Measurements from ENCODE around the gene HSD11B2. TPM values are rescaled to one million over a fixed set of nuclear protein-coding genes. Genes with fewer than 3 reads are reported as not detected.

HSD11B2 gene
- total RNA-seq, 1 experiment from 2014 or later, result 33.4 TPM

DNA sequence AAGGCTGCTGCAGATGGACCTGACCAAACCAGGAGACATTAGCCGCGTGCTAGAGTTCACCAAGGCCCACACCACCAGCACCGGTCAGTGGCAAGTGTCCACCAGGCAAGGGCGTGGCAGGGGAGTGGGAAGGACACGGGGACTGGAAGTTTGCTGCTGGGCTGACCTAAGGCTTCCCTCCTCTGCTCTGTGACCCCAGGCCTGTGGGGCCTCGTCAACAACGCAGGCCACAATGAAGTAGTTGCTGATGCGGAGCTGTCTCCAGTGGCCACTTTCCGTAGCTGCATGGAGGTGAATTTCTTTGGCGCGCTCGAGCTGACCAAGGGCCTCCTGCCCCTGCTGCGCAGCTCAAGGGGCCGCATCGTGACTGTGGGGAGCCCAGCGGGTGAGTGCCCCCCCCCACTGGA lies 4.8 kb downstream of the HSD11B2 start (continued):
- TF ChIP-seq, protein P1, sequence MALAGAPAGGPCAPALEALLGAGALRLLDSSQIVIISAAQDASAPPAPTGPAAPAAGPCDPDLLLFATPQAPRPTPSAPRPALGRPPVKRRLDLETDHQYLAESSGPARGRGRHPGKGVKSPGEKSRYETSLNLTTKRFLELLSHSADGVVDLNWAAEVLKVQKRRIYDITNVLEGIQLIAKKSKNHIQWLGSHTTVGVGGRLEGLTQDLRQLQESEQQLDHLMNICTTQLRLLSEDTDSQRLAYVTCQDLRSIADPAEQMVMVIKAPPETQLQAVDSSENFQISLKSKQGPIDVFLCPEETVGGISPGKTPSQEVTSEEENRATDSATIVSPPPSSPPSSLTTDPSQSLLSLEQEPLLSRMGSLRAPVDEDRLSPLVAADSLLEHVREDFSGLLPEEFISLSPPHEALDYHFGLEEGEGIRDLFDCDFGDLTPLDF (CRISPR knock-in tag; IDR thresholded peaks at IDR 0.05), result no peak
- TF ChIP-seq, protein P2, sequence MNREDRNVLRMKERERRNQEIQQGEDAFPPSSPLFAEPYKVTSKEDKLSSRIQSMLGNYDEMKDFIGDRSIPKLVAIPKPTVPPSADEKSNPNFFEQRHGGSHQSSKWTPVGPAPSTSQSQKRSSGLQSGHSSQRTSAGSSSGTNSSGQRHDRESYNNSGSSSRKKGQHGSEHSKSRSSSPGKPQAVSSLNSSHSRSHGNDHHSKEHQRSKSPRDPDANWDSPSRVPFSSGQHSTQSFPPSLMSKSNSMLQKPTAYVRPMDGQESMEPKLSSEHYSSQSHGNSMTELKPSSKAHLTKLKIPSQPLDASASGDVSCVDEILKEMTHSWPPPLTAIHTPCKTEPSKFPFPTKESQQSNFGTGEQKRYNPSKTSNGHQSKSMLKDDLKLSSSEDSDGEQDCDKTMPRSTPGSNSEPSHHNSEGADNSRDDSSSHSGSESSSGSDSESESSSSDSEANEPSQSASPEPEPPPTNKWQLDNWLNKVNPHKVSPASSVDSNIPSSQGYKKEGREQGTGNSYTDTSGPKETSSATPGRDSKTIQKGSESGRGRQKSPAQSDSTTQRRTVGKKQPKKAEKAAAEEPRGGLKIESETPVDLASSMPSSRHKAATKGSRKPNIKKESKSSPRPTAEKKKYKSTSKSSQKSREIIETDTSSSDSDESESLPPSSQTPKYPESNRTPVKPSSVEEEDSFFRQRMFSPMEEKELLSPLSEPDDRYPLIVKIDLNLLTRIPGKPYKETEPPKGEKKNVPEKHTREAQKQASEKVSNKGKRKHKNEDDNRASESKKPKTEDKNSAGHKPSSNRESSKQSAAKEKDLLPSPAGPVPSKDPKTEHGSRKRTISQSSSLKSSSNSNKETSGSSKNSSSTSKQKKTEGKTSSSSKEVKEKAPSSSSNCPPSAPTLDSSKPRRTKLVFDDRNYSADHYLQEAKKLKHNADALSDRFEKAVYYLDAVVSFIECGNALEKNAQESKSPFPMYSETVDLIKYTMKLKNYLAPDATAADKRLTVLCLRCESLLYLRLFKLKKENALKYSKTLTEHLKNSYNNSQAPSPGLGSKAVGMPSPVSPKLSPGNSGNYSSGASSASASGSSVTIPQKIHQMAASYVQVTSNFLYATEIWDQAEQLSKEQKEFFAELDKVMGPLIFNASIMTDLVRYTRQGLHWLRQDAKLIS (CRISPR knock-in tag; IDR thresholded peaks at IDR 0.05; ENCODE audit: borderline replicate concordance), result no peak
- TF ChIP-seq SOX15 (CRISPR knock-in tag; IDR thresholded peaks at IDR 0.05) (no peak), HMGA2 (CRISPR knock-in tag; IDR thresholded peaks at IDR 0.05) (no peak), ZNF317 (CRISPR knock-in tag; IDR thresholded peaks at IDR 0.05; ENCODE audit: borderline replicate concordance, low read depth) (no peak), FOXJ3 (CRISPR knock-in tag; IDR thresholded peaks at IDR 0.05; ENCODE audit: borderline replicate concordance) (no peak)
- TF ChIP-seq, protein P3, sequence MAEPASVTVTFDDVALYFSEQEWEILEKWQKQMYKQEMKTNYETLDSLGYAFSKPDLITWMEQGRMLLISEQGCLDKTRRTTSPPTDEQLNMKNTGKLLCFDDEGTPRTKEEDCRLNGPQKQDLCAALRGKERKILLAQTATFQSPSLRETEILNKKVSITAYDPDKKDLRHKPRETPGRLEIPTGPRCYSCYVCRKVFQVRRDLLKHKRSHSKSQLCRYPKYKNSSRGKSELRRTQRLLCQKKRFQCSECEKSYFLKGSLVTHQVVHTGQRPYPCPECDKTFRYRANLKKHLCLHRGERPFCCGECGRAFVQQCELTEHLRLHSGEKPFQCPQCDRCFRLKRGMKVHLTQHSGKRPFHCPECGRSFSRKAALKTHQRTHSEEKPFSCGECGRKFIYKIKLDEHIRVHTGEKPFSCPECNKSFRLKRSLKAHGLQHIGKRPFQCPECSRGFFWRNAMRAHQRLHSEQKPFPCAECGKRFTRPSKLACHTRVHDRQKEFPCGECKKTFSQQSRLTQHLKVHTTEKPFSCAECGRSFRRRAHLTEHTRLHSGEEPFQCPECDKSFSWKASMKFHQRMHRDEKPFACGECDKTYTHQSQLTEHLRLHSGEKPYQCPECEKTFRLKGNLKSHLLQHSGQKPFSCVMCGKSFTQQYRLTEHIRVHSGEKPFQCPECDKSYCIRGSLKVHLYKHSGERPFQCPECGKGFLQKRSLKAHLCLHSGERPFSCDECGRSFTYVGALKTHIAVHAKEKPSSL (CRISPR knock-in tag; conservative IDR thresholded peaks at IDR 0.05), result no peak
- TF ChIP-seq, protein P4, sequence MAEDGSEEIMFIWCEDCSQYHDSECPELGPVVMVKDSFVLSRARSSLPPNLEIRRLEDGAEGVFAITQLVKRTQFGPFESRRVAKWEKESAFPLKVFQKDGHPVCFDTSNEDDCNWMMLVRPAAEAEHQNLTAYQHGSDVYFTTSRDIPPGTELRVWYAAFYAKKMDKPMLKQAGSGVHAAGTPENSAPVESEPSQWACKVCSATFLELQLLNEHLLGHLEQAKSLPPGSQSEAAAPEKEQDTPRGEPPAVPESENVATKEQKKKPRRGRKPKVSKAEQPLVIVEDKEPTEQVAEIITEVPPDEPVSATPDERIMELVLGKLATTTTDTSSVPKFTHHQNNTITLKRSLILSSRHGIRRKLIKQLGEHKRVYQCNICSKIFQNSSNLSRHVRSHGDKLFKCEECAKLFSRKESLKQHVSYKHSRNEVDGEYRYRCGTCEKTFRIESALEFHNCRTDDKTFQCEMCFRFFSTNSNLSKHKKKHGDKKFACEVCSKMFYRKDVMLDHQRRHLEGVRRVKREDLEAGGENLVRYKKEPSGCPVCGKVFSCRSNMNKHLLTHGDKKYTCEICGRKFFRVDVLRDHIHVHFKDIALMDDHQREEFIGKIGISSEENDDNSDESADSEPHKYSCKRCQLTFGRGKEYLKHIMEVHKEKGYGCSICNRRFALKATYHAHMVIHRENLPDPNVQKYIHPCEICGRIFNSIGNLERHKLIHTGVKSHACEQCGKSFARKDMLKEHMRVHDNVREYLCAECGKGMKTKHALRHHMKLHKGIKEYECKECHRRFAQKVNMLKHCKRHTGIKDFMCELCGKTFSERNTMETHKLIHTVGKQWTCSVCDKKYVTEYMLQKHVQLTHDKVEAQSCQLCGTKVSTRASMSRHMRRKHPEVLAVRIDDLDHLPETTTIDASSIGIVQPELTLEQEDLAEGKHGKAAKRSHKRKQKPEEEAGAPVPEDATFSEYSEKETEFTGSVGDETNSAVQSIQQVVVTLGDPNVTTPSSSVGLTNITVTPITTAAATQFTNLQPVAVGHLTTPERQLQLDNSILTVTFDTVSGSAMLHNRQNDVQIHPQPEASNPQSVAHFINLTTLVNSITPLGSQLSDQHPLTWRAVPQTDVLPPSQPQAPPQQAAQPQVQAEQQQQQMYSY (CRISPR knock-in tag; IDR thresholded peaks at IDR 0.05), result no peak
- TF ChIP-seq, protein P5, sequence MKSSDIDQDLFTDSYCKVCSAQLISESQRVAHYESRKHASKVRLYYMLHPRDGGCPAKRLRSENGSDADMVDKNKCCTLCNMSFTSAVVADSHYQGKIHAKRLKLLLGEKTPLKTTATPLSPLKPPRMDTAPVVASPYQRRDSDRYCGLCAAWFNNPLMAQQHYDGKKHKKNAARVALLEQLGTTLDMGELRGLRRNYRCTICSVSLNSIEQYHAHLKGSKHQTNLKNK (CRISPR knock-in tag; IDR thresholded peaks at IDR 0.05), result no peak
- TF ChIP-seq, protein P6, sequence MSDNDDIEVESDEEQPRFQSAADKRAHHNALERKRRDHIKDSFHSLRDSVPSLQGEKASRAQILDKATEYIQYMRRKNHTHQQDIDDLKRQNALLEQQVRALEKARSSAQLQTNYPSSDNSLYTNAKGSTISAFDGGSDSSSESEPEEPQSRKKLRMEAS (CRISPR knock-in tag; IDR thresholded peaks at IDR 0.05), result no peak
- TF ChIP-seq, protein P7, sequence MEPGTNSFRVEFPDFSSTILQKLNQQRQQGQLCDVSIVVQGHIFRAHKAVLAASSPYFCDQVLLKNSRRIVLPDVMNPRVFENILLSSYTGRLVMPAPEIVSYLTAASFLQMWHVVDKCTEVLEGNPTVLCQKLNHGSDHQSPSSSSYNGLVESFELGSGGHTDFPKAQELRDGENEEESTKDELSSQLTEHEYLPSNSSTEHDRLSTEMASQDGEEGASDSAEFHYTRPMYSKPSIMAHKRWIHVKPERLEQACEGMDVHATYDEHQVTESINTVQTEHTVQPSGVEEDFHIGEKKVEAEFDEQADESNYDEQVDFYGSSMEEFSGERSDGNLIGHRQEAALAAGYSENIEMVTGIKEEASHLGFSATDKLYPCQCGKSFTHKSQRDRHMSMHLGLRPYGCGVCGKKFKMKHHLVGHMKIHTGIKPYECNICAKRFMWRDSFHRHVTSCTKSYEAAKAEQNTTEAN (CRISPR knock-in tag; IDR thresholded peaks at IDR 0.05), result no peak

DNA sequence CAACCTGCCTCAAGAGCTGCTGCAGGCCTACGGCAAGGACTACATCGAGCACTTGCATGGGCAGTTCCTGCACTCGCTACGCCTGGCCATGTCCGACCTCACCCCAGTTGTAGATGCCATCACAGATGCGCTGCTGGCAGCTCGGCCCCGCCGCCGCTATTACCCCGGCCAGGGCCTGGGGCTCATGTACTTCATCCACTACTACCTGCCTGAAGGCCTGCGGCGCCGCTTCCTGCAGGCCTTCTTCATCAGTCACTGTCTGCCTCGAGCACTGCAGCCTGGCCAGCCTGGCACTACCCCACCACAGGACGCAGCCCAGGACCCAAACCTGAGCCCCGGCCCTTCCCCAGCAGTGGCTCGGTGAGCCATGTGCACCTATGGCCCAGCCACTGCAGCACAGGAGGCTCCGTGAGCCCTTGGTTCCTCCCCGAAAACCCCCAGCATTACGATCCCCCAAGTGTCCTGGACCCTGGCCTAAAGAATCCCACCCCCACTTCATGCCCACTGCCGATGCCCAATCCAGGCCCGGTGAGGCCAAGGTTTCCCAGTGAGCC lies 5.8 kb downstream of the HSD11B2 start:
- no peak for ATAC-seq
- H3K27ac Mint-ChIP-seq, result peak overlapping the region; percentile 10
- CTCF ChIA-PET, result interaction anchor here (0.7 to 2.8 kb wide), 4 partner anchors 8 to 37 kb away, joined by 5 to 29 read pairs (median 8); no protein-coding TSS in a partner anchor
- TF ChIP-seq, protein P3 (CRISPR knock-in tag; conservative IDR thresholded peaks at IDR 0.05), result no peak
- TF ChIP-seq HMGA2 (CRISPR knock-in tag; IDR thresholded peaks at IDR 0.05), result no peak
- TF ChIP-seq, protein P8, sequence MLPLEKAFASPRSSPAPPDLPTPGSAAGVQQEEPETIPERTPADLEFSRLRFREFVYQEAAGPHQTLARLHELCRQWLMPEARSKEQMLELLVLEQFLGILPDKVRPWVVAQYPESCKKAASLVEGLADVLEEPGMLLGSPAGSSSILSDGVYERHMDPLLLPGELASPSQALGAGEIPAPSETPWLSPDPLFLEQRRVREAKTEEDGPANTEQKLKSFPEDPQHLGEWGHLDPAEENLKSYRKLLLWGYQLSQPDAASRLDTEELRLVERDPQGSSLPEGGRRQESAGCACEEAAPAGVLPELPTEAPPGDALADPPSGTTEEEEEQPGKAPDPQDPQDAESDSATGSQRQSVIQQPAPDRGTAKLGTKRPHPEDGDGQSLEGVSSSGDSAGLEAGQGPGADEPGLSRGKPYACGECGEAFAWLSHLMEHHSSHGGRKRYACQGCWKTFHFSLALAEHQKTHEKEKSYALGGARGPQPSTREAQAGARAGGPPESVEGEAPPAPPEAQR (CRISPR knock-in tag; IDR thresholded peaks at IDR 0.05), result no peak
- no peak for TF ChIP-seq JAZF1 (CRISPR knock-in tag; IDR thresholded peaks at IDR 0.05)
- no peak for TF ChIP-seq RELA (CRISPR knock-in tag; IDR thresholded peaks at IDR 0.05; ENCODE audit: borderline replicate concordance)
- TF ChIP-seq NR1H2 (CRISPR knock-in tag; IDR thresholded peaks at IDR 0.05), result no peak
- no peak for TF ChIP-seq ZNF317 (CRISPR knock-in tag; IDR thresholded peaks at IDR 0.05; ENCODE audit: borderline replicate concordance, low read depth)
- TF ChIP-seq, protein P9, sequence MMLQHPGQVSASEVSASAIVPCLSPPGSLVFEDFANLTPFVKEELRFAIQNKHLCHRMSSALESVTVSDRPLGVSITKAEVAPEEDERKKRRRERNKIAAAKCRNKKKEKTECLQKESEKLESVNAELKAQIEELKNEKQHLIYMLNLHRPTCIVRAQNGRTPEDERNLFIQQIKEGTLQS (CRISPR knock-in tag; conservative IDR thresholded peaks at IDR 0.05), result no peak
- no peak for TF ChIP-seq NFYB (CRISPR knock-in tag; conservative IDR thresholded peaks at IDR 0.05; ENCODE audit: low read depth)

More for the DNA sequence above, 5.8 kb downstream of the HSD11B2 start:
- Mint-ChIP-seq H3K36me3 (peaks cover 3% of the 10 kb centered on the region; the same call in 1 of the 2 replicates), H3K9me3 (no peaks in the 10 kb centered on the region), H3K4me3 (no peak overlapping the region), H3K27me3 (ENCODE audit: low read depth) (no peaks in the 10 kb centered on the region), H3K4me1 (peaks cover 25% of the 10 kb centered on the region)
- POLR2A ChIA-PET, result no interaction called here
- DNase-seq (ENCODE audit: low spot score), result no peak
